ENCODE measurements around the gene HEMK1.

HEMK1 gene

GRCh38 chr3:50554553-50554952, 14.8 kb upstream of the HEMK1 start:
- H3K27ac Mint-ChIP-seq: peak overlapping the region in 1 of 2 donors; percentile 76
- H3K4me3 Mint-ChIP-seq: no peak overlapping the region
- no peaks in the 10 kb centered on the region for H3K9me3 Mint-ChIP-seq
- H3K27me3 Mint-ChIP-seq: no peaks in the 10 kb centered on the region
- H3K4me1 Mint-ChIP-seq (ENCODE audit: low read depth in 2 of 2): peaks cover 8 to 10% of the 10 kb centered on the region in 2 donors
- ATAC-seq (replicated peaks): peak; percentile 68
- DNase-seq: peak in 1 of 3 experiments; percentile 9
- H3K36me3 Mint-ChIP-seq (ENCODE audit: insufficient read depth): no peaks in the 10 kb centered on the region

GRCh38 chr3:50557106-50557505, 12.2 kb upstream of the HEMK1 start:
- peaks cover 3 to 8% of the 10 kb centered on the region in 2 donors for H3K4me1 Mint-ChIP-seq (ENCODE audit: low read depth in 2 of 2)
- ATAC-seq (replicated peaks) (no peak), DNase-seq (no peak)
- no peaks in the 10 kb centered on the region for H3K27me3 Mint-ChIP-seq
- H3K27ac Mint-ChIP-seq: no peak overlapping the region
- no peaks in the 10 kb centered on the region for H3K9me3 Mint-ChIP-seq
- H3K36me3 Mint-ChIP-seq (ENCODE audit: insufficient read depth): no peaks in the 10 kb centered on the region
- H3K4me3 Mint-ChIP-seq: no peak overlapping the region

GRCh38 chr3:50557915-50558314, 11.4 kb upstream of the HEMK1 start:
- no peak overlapping the region for H3K27ac Mint-ChIP-seq
- no peaks in the 10 kb centered on the region for H3K27me3 Mint-ChIP-seq
- ATAC-seq (replicated peaks): no peak
- H3K36me3 Mint-ChIP-seq (ENCODE audit: insufficient read depth): no peaks in the 10 kb centered on the region
- peaks cover 3 to 8% of the 10 kb centered on the region in 2 donors for H3K4me1 Mint-ChIP-seq (ENCODE audit: low read depth in 2 of 2)
- no peaks in the 10 kb centered on the region for H3K9me3 Mint-ChIP-seq
- DNase-seq: no peak
- H3K4me3 Mint-ChIP-seq: no peak overlapping the region

GRCh38 chr3:50559702-50560101, 9.6 kb upstream of the HEMK1 start:
- no peak for ATAC-seq (replicated peaks)
- peaks cover 7% of the 10 kb centered on the region in 2 donors for H3K4me1 Mint-ChIP-seq (ENCODE audit: low read depth in 2 of 2)
- no peak overlapping the region for H3K27ac Mint-ChIP-seq
- no peaks in the 10 kb centered on the region for H3K27me3 Mint-ChIP-seq
- no peak for DNase-seq
- peaks cover 3% of the 10 kb centered on the region for H3K36me3 Mint-ChIP-seq (ENCODE audit: insufficient read depth)
- no peaks in the 10 kb centered on the region for H3K9me3 Mint-ChIP-seq
- H3K4me3 Mint-ChIP-seq: no peak overlapping the region

- Mint-ChIP-seq H3K27ac (no peak overlapping the region), H3K36me3 (ENCODE audit: insufficient read depth) (peaks cover 6% of the 10 kb centered on the region), H3K4me3 (no peak overlapping the region), H3K27me3 (no peaks in the 10 kb centered on the region), H3K9me3 (no peaks in the 10 kb centered on the region), H3K4me1 (ENCODE audit: low read depth in 2 of 2) (peaks cover 22 to 24% of the 10 kb centered on the region in 2 donors)
- ATAC-seq (replicated peaks) (no peak), DNase-seq (no peak)
These were observed 6.5 kb upstream of the HEMK1 start for GRCh38 chr3:50562861-50563260.

- Mint-ChIP-seq H3K9me3 (no peaks in the 10 kb centered on the region), H3K4me1 (ENCODE audit: low read depth in 2 of 2) (peaks cover 25 to 26% of the 10 kb centered on the region in 2 donors), H3K4me3 (no peak overlapping the region), H3K27me3 (no peaks in the 10 kb centered on the region), H3K36me3 (ENCODE audit: insufficient read depth) (peaks cover 11% of the 10 kb centered on the region), H3K27ac (no peak overlapping the region)
- DNase-seq: no peak
- no peak for ATAC-seq (replicated peaks)
These were observed 5.5 kb upstream of the HEMK1 start for GRCh38 chr3:50563867-50564266.

GRCh38 chr3:50564321-50564720, 5.0 kb upstream of the HEMK1 start:
- Mint-ChIP-seq H3K27ac (peak overlapping the region in 1 of 2 donors; percentile 18), H3K9me3 (no peaks in the 10 kb centered on the region), H3K4me3 (no peak overlapping the region), H3K27me3 (no peaks in the 10 kb centered on the region), H3K4me1 (ENCODE audit: low read depth in 2 of 2) (peaks cover 25 to 29% of the 10 kb centered on the region in 2 donors), H3K36me3 (ENCODE audit: insufficient read depth) (peaks cover 16% of the 10 kb centered on the region)
- ATAC-seq (replicated peaks) (no peak), DNase-seq (no peak)

GRCh38 chr3:50567011-50567385, 2.3 kb upstream of the HEMK1 start:
- Mint-ChIP-seq H3K27me3 (no peaks in the 10 kb centered on the region), H3K36me3 (ENCODE audit: insufficient read depth) (peaks cover 19% of the 10 kb centered on the region), H3K9me3 (no peaks in the 10 kb centered on the region), H3K4me3 (peak overlapping the region; percentile 85 to 87), H3K27ac (peak overlapping the region in 1 of 2 donors; percentile 94), H3K4me1 (ENCODE audit: low read depth in 2 of 2) (peaks cover 40 to 53% of the 10 kb centered on the region in 2 donors)
- DNase-seq (no peak), ATAC-seq (replicated peaks) (no peak)

GRCh38 chr3:50567386-50568167, 1.7 kb upstream of the HEMK1 start, which contains the start of gene C3orf18:
Gene C3orf18 (minus strand): TSS chr3:50567747. CDS start chr3:50565699, 2,048 bp downstream.
- Mint-ChIP-seq H3K27ac (peak within 1 kb of the TSS; percentile 94), H3K4me1 (ENCODE audit: low read depth in 2 of 2) (peaks cover 46 to 59% of the 10 kb centered on the region in 2 donors), H3K4me3 (peak within 1 kb of the TSS; percentile 85 to 87), H3K36me3 (ENCODE audit: insufficient read depth) (peaks cover 19% of the 10 kb centered on the region), H3K27me3 (no peaks in the 10 kb centered on the region), H3K9me3 (no peaks in the 10 kb centered on the region)
- ATAC-seq (replicated peaks) (peak; percentile 79), DNase-seq (peak; percentile 93 to 94 (median 93))

- Mint-ChIP-seq H3K4me3 (peak overlapping the region; percentile 85 to 87), H3K27ac (peak overlapping the region; percentile 94), H3K4me1 (ENCODE audit: low read depth in 2 of 2) (peaks cover 70 to 78% of the 10 kb centered on the region in 2 donors), H3K9me3 (no peaks in the 10 kb centered on the region), H3K36me3 (ENCODE audit: insufficient read depth) (peaks cover 15% of the 10 kb centered on the region), H3K27me3 (no peaks in the 10 kb centered on the region)
- ATAC-seq (replicated peaks): no peak
- DNase-seq: no peak
These were observed 1.4 kb downstream of the HEMK1 start for GRCh38 chr3:50570508-50571279.

GRCh38 chr3:50571486-50571885, 2.2 kb downstream of the HEMK1 start:
- Mint-ChIP-seq H3K4me1 (ENCODE audit: low read depth in 2 of 2) (peaks cover 73 to 82% of the 10 kb centered on the region in 2 donors), H3K9me3 (no peaks in the 10 kb centered on the region), H3K36me3 (ENCODE audit: insufficient read depth) (peaks cover 15% of the 10 kb centered on the region), H3K27ac (peak overlapping the region in 1 of 2 donors; percentile 94), H3K4me3 (no peak overlapping the region), H3K27me3 (no peaks in the 10 kb centered on the region)
- DNase-seq: no peak
- ATAC-seq (replicated peaks): no peak

- peak; percentile 18 for ATAC-seq (replicated peaks)
- no peaks in the 10 kb centered on the region for H3K27me3 Mint-ChIP-seq
- H3K4me1 Mint-ChIP-seq (ENCODE audit: low read depth in 2 of 2): peaks cover 67 to 79% of the 10 kb centered on the region in 2 donors
- H3K27ac Mint-ChIP-seq: peak overlapping the region; percentile 92 to 94
- peaks cover 18% of the 10 kb centered on the region for H3K36me3 Mint-ChIP-seq (ENCODE audit: insufficient read depth)
- no peaks in the 10 kb centered on the region for H3K9me3 Mint-ChIP-seq
- peak overlapping the region; percentile 70 to 79 for H3K4me3 Mint-ChIP-seq
- DNase-seq: peak; percentile 77 to 84 (median 78)
These were observed 2.8 kb downstream of the HEMK1 start for GRCh38 chr3:50572158-50572557.

GRCh38 chr3:50572801-50573371, 3.6 kb downstream of the HEMK1 start:
- Mint-ChIP-seq H3K9me3 (no peaks in the 10 kb centered on the region), H3K27me3 (no peaks in the 10 kb centered on the region), H3K36me3 (ENCODE audit: insufficient read depth) (peaks cover 14% of the 10 kb centered on the region), H3K4me3 (peak overlapping the region; percentile 70 to 79), H3K27ac (peak overlapping the region; percentile 92 to 94), H3K4me1 (ENCODE audit: low read depth in 2 of 2) (peaks cover 64 to 80% of the 10 kb centered on the region in 2 donors)
- DNase-seq (no peak), ATAC-seq (replicated peaks) (no peak)
